Breast epithelium (tissue), 3 donors: ENCODE measurements around the gene FADD.

Experiments
- POLR2A ChIP-seq: fragments of 450-650 bp; IDR thresholded peaks from one replicate; pipeline ENCODE4 v1.6.1; 2016; ENCODE audit warnings: antibody characterized with exemption, mild to moderate bottlenecking, moderate library complexity
- POLR2AphosphoS5 ChIP-seq, 3 donors: sonication (generic); formaldehyde crosslinking; IDR thresholded peaks; one replicate each; pipeline ENCODE4 v1.6.1; 2017; ENCODE audit warnings: antibody characterized with exemption in 3 of 3
- TF ChIP-seq, protein P1 (sequence below), 3 donors: fragments of 450-650 bp; IDR thresholded peaks; one replicate each; pipeline ENCODE4 v1.5.1; 2016 to 2017; ENCODE audit warnings: antibody characterized with exemption in 3 of 3, mild to moderate bottlenecking in 3 of 3, moderate library complexity in 3 of 3

DNA sequence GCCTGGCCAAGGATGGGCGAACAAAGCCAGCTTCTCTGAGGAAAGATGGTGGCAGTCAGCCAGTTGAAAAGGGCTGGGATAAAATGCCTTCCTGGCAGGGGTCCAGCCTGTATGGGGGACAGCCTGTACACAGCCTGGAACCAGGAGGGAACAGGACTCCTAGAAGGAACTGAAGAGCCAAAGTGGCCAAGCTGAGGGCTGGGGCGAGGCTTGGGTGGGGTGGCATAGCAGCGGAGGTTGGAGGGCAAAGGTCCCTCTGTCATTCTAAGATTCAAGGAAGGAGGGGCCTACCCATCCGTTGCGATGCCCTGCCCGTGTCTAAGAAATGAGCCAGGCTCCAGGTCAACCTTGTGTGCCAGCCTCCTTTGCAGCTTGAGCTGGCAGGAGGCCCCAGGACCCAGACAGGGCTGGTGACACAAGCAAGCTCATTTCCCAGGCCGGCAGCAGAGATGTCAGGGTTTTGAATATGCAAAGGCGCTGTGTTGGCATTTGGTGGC lies 22.6 kb downstream of the FADD start:
- TF ChIP-seq, protein P1, sequence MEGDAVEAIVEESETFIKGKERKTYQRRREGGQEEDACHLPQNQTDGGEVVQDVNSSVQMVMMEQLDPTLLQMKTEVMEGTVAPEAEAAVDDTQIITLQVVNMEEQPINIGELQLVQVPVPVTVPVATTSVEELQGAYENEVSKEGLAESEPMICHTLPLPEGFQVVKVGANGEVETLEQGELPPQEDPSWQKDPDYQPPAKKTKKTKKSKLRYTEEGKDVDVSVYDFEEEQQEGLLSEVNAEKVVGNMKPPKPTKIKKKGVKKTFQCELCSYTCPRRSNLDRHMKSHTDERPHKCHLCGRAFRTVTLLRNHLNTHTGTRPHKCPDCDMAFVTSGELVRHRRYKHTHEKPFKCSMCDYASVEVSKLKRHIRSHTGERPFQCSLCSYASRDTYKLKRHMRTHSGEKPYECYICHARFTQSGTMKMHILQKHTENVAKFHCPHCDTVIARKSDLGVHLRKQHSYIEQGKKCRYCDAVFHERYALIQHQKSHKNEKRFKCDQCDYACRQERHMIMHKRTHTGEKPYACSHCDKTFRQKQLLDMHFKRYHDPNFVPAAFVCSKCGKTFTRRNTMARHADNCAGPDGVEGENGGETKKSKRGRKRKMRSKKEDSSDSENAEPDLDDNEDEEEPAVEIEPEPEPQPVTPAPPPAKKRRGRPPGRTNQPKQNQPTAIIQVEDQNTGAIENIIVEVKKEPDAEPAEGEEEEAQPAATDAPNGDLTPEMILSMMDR (IDR thresholded peaks at IDR 0.05): no peak
- TF ChIP-seq POLR2A (no peak), POLR2AphosphoS5 (IDR thresholded peaks at IDR 0.05) (no peak)
